Neural progenitor cell (in vitro differentiated cells): ENCODE data around the gene TMX2. TPM values are rescaled to one million over a fixed set of nuclear protein-coding genes. Genes with fewer than 3 reads are reported as not detected.
"Not testable (repeated sequence)": the region's sequence is repeated elsewhere in the genome, so short reads cannot be mapped to it uniquely, and the experiment has no call there.

Experiments used
- DNase-seq: peaks from one replicate; pipeline ENCODE4 v3.0.0-alpha.2; 2016; ENCODE audit warnings: low spot score
- H2AFZ ChIP-seq: fragments of 200-600 bp; sonication (generic); replicated peaks from 2 replicates; pipeline ENCODE4 v1.6.1; 2016; ENCODE audit warnings: antibody characterized with exemption
- H3F3A ChIP-seq: fragments of 200-600 bp; sonication (generic); 2 replicates; pipeline ENCODE4 v1.6.1; 2016; ENCODE audit warnings: antibody characterized with exemption, low read depth
- H3K27ac ChIP-seq: fragments of 200-600 bp; sonication (generic); 2 replicates; pipeline ENCODE4 v1.5.1; 2016; ENCODE audit warnings: mild to moderate bottlenecking
- H3K27me3 ChIP-seq: fragments of 200-600 bp; sonication (generic); 2 replicates; pipeline ENCODE4 v1.6.1; 2016; ENCODE audit warnings: mild to moderate bottlenecking, moderate library complexity
- H3K36me3 ChIP-seq: fragments of 200-600 bp; sonication (generic); 2 replicates; pipeline ENCODE4 v1.5.1; 2016
- H3K4me1 ChIP-seq: fragments of 200-600 bp; sonication (generic); 2 replicates; pipeline ENCODE4 v1.6.1; 2016; ENCODE audit warnings: mixed run types
- H3K4me2 ChIP-seq: fragments of 200-600 bp; sonication (generic); 2 replicates; pipeline ENCODE4 v1.6.1; 2016
- H3K4me3 ChIP-seq: fragments of 200-600 bp; sonication (generic); 2 replicates; pipeline ENCODE4 v1.5.1; 2016
- H3K79me2 ChIP-seq: fragments of 200-600 bp; sonication (generic); 2 replicates; pipeline ENCODE4 v1.6.1; 2016; ENCODE audit warnings: low read depth
- H3K9ac ChIP-seq: fragments of 200-600 bp; sonication (generic); 2 replicates; pipeline ENCODE4 v1.6.1; 2016
- H3K9me3 ChIP-seq: fragments of 200-600 bp; sonication (generic); 2 replicates; pipeline ENCODE4 v1.5.1; 2016; ENCODE audit warnings: low read depth
- H4K20me1 ChIP-seq: fragments of 200-600 bp; sonication (generic); 2 replicates; pipeline ENCODE4 v1.6.1; 2016; ENCODE audit warnings: low read depth
- H3K27ac Mint-ChIP-seq: 3 replicates; pipeline ENCODE4 v1.8.0; 2021; ENCODE audit warnings: mixed read lengths
- H3K27me3 Mint-ChIP-seq: 2 replicates; pipeline ENCODE4 v1.8.0; 2022; ENCODE audit warnings: low read depth, mild to moderate bottlenecking, inconsistent platforms, moderate library complexity, mixed read lengths; ENCODE audit not compliant: insufficient read depth
- H3K36me3 Mint-ChIP-seq: 3 replicates; pipeline ENCODE4 v1.8.0; 2021; ENCODE audit warnings: mixed read lengths
- H3K4me1 Mint-ChIP-seq: 3 replicates; pipeline ENCODE4 v1.8.0; 2021; ENCODE audit warnings: mixed read lengths
- H3K4me3 Mint-ChIP-seq: 3 replicates; pipeline ENCODE4 v1.8.0; 2021; ENCODE audit warnings: mild to moderate bottlenecking, moderate library complexity, mixed read lengths
- H3K9me3 Mint-ChIP-seq: 3 replicates; pipeline ENCODE4 v1.8.0; 2020; ENCODE audit warnings: mixed read lengths
- CTCF ChIP-seq: fragments of 200-600 bp; sonication (generic); IDR thresholded peaks from 2 replicates; pipeline ENCODE4 v1.5.1; 2017; ENCODE audit warnings: antibody characterized with exemption, mild to moderate bottlenecking
- EZH2 ChIP-seq: fragments of 200-600 bp; sonication (generic); IDR thresholded peaks from 2 replicates; pipeline ENCODE4 v1.6.1; 2017; ENCODE audit warnings: antibody characterized with exemption, mild to moderate bottlenecking, moderate library complexity
- EZH2phosphoT487 ChIP-seq: fragments of 200-600 bp; sonication (generic); IDR thresholded peaks from 2 replicates; pipeline ENCODE4 v1.6.1; 2017; ENCODE audit warnings: antibody characterized with exemption
- total RNA-seq: library from RNA; depleted of rRNA; stranded (reverse); fragments of >200 nt; gene quantifications from 2 replicates; pipeline ENCODE4 v1.2.3, GENCODE V29; 2015; ENCODE audit warnings: low replicate concordance

TMX2 gene
- total RNA-seq, 1 donor from 2014 or later, result 66.5 TPM

GRCh38 chr11:57680552-57680874 lies 31.9 kb upstream of the TMX2 start:
- Histone ChIP-seq H3K9ac (no peak overlapping the region), H3K79me2 (peaks cover 50% of the 10 kb centered on the region), H3K4me1 (no peaks in the 10 kb centered on the region), H3F3A (no peaks in the 10 kb centered on the region), H3K4me3 (no peak overlapping the region), H3K27me3 (no peaks in the 10 kb centered on the region), H2AFZ (no peak overlapping the region), H4K20me1 (peaks cover 10% of the 10 kb centered on the region), H3K27ac (no peak overlapping the region), H3K9me3 (no peaks in the 10 kb centered on the region), H3K4me2 (no peak overlapping the region), H3K36me3 (peaks cover 4% of the 10 kb centered on the region)
- Mint-ChIP-seq H3K27ac (no peak overlapping the region), H3K27me3 (peaks cover 2% of the 10 kb centered on the region), H3K4me3 (no peak overlapping the region), H3K9me3 (no peaks in the 10 kb centered on the region), H3K4me1 (no peaks in the 10 kb centered on the region), H3K36me3 (peaks cover 28% of the 10 kb centered on the region)
- TF ChIP-seq EZH2phosphoT487 (no peak), CTCF (no peak), EZH2 (no peak)
- no peak for DNase-seq

- no peaks in the 10 kb centered on the region for H3K9me3 Mint-ChIP-seq
- H3K36me3 Mint-ChIP-seq, result peaks cover 23% of the 10 kb centered on the region
- no peak overlapping the region for H3K4me3 Mint-ChIP-seq
- TF ChIP-seq EZH2phosphoT487, result no peak
- no peak for TF ChIP-seq EZH2
- TF ChIP-seq CTCF, result no peak
- no peak for DNase-seq
- Histone ChIP-seq H3K4me2 (no peak overlapping the region), H3K4me1 (no peaks in the 10 kb centered on the region), H3K9ac (no peak overlapping the region), H2AFZ (no peak overlapping the region), H3F3A (no peaks in the 10 kb centered on the region), H3K27me3 (no peaks in the 10 kb centered on the region), H3K36me3 (peaks cover 4% of the 10 kb centered on the region), H3K27ac (no peak overlapping the region), H3K9me3 (no peaks in the 10 kb centered on the region), H3K4me3 (no peak overlapping the region), H4K20me1 (peaks cover 10% of the 10 kb centered on the region), H3K79me2 (peaks cover 49% of the 10 kb centered on the region)
- H3K27ac Mint-ChIP-seq, result no peak overlapping the region
- peaks cover 2% of the 10 kb centered on the region for H3K27me3 Mint-ChIP-seq
- H3K4me1 Mint-ChIP-seq, result no peaks in the 10 kb centered on the region
Observed at GRCh38 chr11:57681168-57681567, 31.2 kb upstream of the TMX2 start.

GRCh38 chr11:57690474-57690873 lies 21.9 kb upstream of the TMX2 start:
- not testable (repeated sequence) for H3K4me3 Mint-ChIP-seq, H3F3A ChIP-seq, H4K20me1 ChIP-seq, H2AFZ ChIP-seq, H3K27ac ChIP-seq, H3K27me3 ChIP-seq, H3K9me3 Mint-ChIP-seq, H3K4me3 ChIP-seq, H3K4me2 ChIP-seq, H3K9me3 ChIP-seq, DNase-seq, H3K27me3 Mint-ChIP-seq, H3K4me1 Mint-ChIP-seq, H3K27ac Mint-ChIP-seq, H3K79me2 ChIP-seq, H3K4me1 ChIP-seq, H3K9ac ChIP-seq
- peaks cover 22% of the 10 kb centered on the region for H3K36me3 Mint-ChIP-seq
- peaks cover 12% of the 10 kb centered on the region for H3K36me3 ChIP-seq

GRCh38 chr11:57698843-57699365 lies 13.5 kb upstream of the TMX2 start:
- Mint-ChIP-seq H3K27ac (no peak overlapping the region), H3K4me1 (no peaks in the 10 kb centered on the region), H3K4me3 (no peak overlapping the region), H3K27me3 (peaks cover 2% of the 10 kb centered on the region), H3K9me3 (no peaks in the 10 kb centered on the region), H3K36me3 (peaks cover 22% of the 10 kb centered on the region)
- Histone ChIP-seq H3K9ac (no peak overlapping the region), H4K20me1 (no peaks in the 10 kb centered on the region), H3K79me2 (no peaks in the 10 kb centered on the region), H3K4me2 (no peak overlapping the region), H3K27ac (no peak overlapping the region), H3K4me3 (no peak overlapping the region), H3K27me3 (no peaks in the 10 kb centered on the region), H3F3A (peaks cover 25% of the 10 kb centered on the region), H2AFZ (no peak overlapping the region), H3K4me1 (no peaks in the 10 kb centered on the region), H3K36me3 (no peaks in the 10 kb centered on the region), H3K9me3 (no peaks in the 10 kb centered on the region)
- TF ChIP-seq CTCF, result no peak
- TF ChIP-seq EZH2phosphoT487, result no peak
- TF ChIP-seq EZH2, result no peak
- DNase-seq, result no peak
